ENCODE measurements around the gene MASP2. TPM values are rescaled to one million over a fixed set of nuclear protein-coding genes. Genes with fewer than 3 reads are reported as not detected.
A peak's percentile ranks its signal among the peaks of the same experiment; 100 is the strongest.
"Not testable (repeated sequence)": the region's sequence is repeated elsewhere in the genome, so short reads cannot be mapped to it uniquely, and the experiment has no call there.

MASP2 gene
- total RNA-seq, 1 donor from 2014 or later: 206 TPM

- DNase-seq (ENCODE audit: low spot score) (no peak), ATAC-seq (no peak)
Measured at GRCh38 chr1:10996100-10996499, 50.9 kb downstream of the MASP2 start.

- ATAC-seq (no peak), DNase-seq (ENCODE audit: low spot score) (no peak)
Measured at GRCh38 chr1:10992864-10993263, 54.2 kb downstream of the MASP2 start.

GRCh38 chr1:10992004-10992403 lies 55.0 kb downstream of the MASP2 start:
- DNase-seq (ENCODE audit: low spot score); ATAC-seq: not testable (repeated sequence)

GRCh38 chr1:10990828-10991227 lies 56.2 kb downstream of the MASP2 start:
- DNase-seq (ENCODE audit: low spot score) (no peak), ATAC-seq (no peak)

GRCh38 chr1:10989920-10990516 lies 57.0 kb downstream of the MASP2 start:
- not testable (repeated sequence) for DNase-seq (ENCODE audit: low spot score)

GRCh38 chr1:10989095-10989494 lies 57.9 kb downstream of the MASP2 start:
- DNase-seq (ENCODE audit: low spot score): no peak
- no peak for ATAC-seq

More at GRCh38 chr1:10989920-10990516, 57.0 kb downstream of the MASP2 start:
- ATAC-seq: not testable (repeated sequence)

GRCh38 chr1:10987840-10988417 lies 59.1 kb downstream of the MASP2 start:
- no peak for ATAC-seq
- DNase-seq (ENCODE audit: low spot score): no peak

- DNase-seq (ENCODE audit: low spot score) (no peak), ATAC-seq (no peak)
Measured at GRCh38 chr1:10986525-10986890, 60.5 kb downstream of the MASP2 start.

GRCh38 chr1:10980841-10981727 lies 66.0 kb downstream of the MASP2 start:
- ATAC-seq: peak; percentile 50
- no peak for DNase-seq (ENCODE audit: low spot score)

- ATAC-seq: peak; percentile 96
- peak; percentile 96 for DNase-seq (ENCODE audit: low spot score)
Measured at GRCh38 chr1:10980094-10980577, 66.9 kb downstream of the MASP2 start.

GRCh38 chr1:10979483-10979920 lies 67.5 kb downstream of the MASP2 start:
- ATAC-seq (peak; percentile 3), DNase-seq (ENCODE audit: low spot score) (no peak)

- DNase-seq (ENCODE audit: low spot score) (no peak), ATAC-seq (no peak)
Measured at GRCh38 chr1:10978719-10979118, 68.3 kb downstream of the MASP2 start.

Other genes with a start within 250 kb of the MASP2 start
- 59.1 TPM for gene TARDBP, start 34.6 kb downstream of the MASP2 start, total RNA-seq
- gene SRM, start 12.8 kb upstream of the MASP2 start, total RNA-seq: 28.5 TPM
- gene EXOSC10, start 52.6 kb upstream of the MASP2 start, total RNA-seq: 17.2 TPM
- gene ANGPTL7, start 142.1 kb upstream of the MASP2 start, total RNA-seq: not detected
- 33.2 TPM for gene MTOR, start 215.3 kb upstream of the MASP2 start, total RNA-seq
- gene UBIAD1, start 226.0 kb upstream of the MASP2 start, total RNA-seq: 7.6 TPM

All from left lobe of liver (tissue), 2 donors.